A673 (cell line): ENCODE results near the gene ODC1.

Source experiments
- CTCF ChIP-seq: fragments of 300-800, 200-600 bp; sonication (generic); conservative IDR thresholded peaks from 2 replicates; pipeline ENCODE4 v1.5.1; 2017; ENCODE audit warnings: low read depth, mild to moderate bottlenecking, antibody characterized with exemption, low read length, moderate library complexity, mixed read lengths
- EZH2 ChIP-seq: fragments of 200-600 bp; sonication (generic); IDR thresholded peaks from 2 replicates; pipeline ENCODE4 v1.6.1; 2017; ENCODE audit warnings: borderline replicate concordance, low read depth, mild to moderate bottlenecking, mixed read lengths, antibody characterized with exemption, low read length; ENCODE audit not compliant: poor library complexity, severe bottlenecking

- TF ChIP-seq EZH2: no peak
- TF ChIP-seq CTCF: no peak
Measured at GRCh38 chr2:10412380-10412779, 35.7 kb downstream of the ODC1 start.
